Amniotic epithelial cell (primary cell): ENCODE results near the gene CALML3.
A peak's percentile ranks its signal among the peaks of the same experiment; 100 is the strongest.

ENCODE experiments used
- DNase-seq: peaks from one replicate; pipeline ENCODE4 v3.0.0-alpha.2; 2010; ENCODE audit warnings: low read depth

The CALML3 gene

GRCh38 chr10:5527332-5528200 is 2.8 kb downstream of the CALML3 start:
- no peak for DNase-seq

- DNase-seq = no peak
These were observed 4.4 kb downstream of the CALML3 start for GRCh38 chr10:5528989-5529701.

- DNase-seq = no peak
These were observed 5.1 kb downstream of the CALML3 start for GRCh38 chr10:5529702-5530411.

- DNase-seq = no peak
These were observed 5.6 kb downstream of the CALML3 start for GRCh38 chr10:5530412-5530806.

GRCh38 chr10:5530846-5531557 is 6.2 kb downstream of the CALML3 start:
- no peak for DNase-seq

GRCh38 chr10:5531558-5532306 is 7.0 kb downstream of the CALML3 start:
- no peak for DNase-seq

- no peak for DNase-seq
These were observed 7.5 kb downstream of the CALML3 start for GRCh38 chr10:5532307-5532605.

GRCh38 chr10:5532618-5533097 is 7.9 kb downstream of the CALML3 start:
- DNase-seq = no peak

GRCh38 chr10:5533098-5533731 is 8.5 kb downstream of the CALML3 start:
- no peak for DNase-seq

GRCh38 chr10:5534051-5534821 is 9.5 kb downstream of the CALML3 start:
- DNase-seq = no peak

- peak; percentile 88 for DNase-seq
These were observed 10.4 kb downstream of the CALML3 start for GRCh38 chr10:5534880-5535856.

- no peak for DNase-seq
These were observed 11.8 kb downstream of the CALML3 start for GRCh38 chr10:5536486-5537081.

GRCh38 chr10:5537684-5538083 is 12.9 kb downstream of the CALML3 start:
- no peak for DNase-seq

GRCh38 chr10:5538446-5538845 is 13.7 kb downstream of the CALML3 start:
- DNase-seq = peak; percentile 66

GRCh38 chr10:5538892-5539651 is 14.3 kb downstream of the CALML3 start:
- peak; percentile 71 for DNase-seq

- DNase-seq = no peak
These were observed 15.3 kb downstream of the CALML3 start for GRCh38 chr10:5540080-5540479.

GRCh38 chr10:5540891-5541290 is 16.1 kb downstream of the CALML3 start:
- no peak for DNase-seq

GRCh38 chr10:5542100-5542499 is 17.3 kb downstream of the CALML3 start:
- DNase-seq = no peak
